WTC11 (cell line): ENCODE data around the gene AHNAK. TPM values are rescaled to one million over a fixed set of nuclear protein-coding genes. Genes with fewer than 3 reads are reported as not detected.

ENCODE experiments used
- ATAC-seq: fragments of 200-7000 bp; cut with Tn5 transposase; 2 replicates; pipeline ENCODE4 v1.10.0; 2021; ENCODE audit warnings: mild to moderate bottlenecking, moderate library complexity
- CTCF ChIA-PET: fragments of 300-600 bp; sonication (Branson Sonifier 250); formaldehyde crosslinking; loops from one replicate; lab custom pipeline; 2021; ENCODE audit warnings: antibody characterized with exemption; lab: Charles Lee
- POLR2A ChIA-PET: fragments of 350-600 bp; sonication (Branson Sonifier 250); formaldehyde crosslinking; loops from one replicate; lab custom pipeline; 2021; ENCODE audit warnings: antibody characterized with exemption; lab: Charles Lee
- DNase-seq: peaks from one replicate; pipeline ENCODE4 v3.0.0; 2021; ENCODE audit warnings: low spot score
- H3K27ac Mint-ChIP-seq: 2 replicates; pipeline ENCODE4 v1.8.0; 2021; ENCODE audit warnings: mixed read lengths
- H3K27me3 Mint-ChIP-seq: 2 replicates; pipeline ENCODE4 v1.8.0; 2021; ENCODE audit warnings: low read depth, mild to moderate bottlenecking, moderate library complexity, mixed read lengths
- H3K36me3 Mint-ChIP-seq: 2 replicates; pipeline ENCODE4 v1.8.0; 2021; ENCODE audit warnings: mixed read lengths
- H3K4me1 Mint-ChIP-seq: 2 replicates; pipeline ENCODE4 v1.8.0; 2022; ENCODE audit warnings: mixed read lengths
- H3K4me3 Mint-ChIP-seq: 2 replicates; pipeline ENCODE4 v1.8.0; 2021; ENCODE audit warnings: mild to moderate bottlenecking, moderate library complexity, mixed read lengths
- H3K9me3 Mint-ChIP-seq: 2 replicates; pipeline ENCODE4 v1.8.0; 2021; ENCODE audit warnings: mixed read lengths
- ATF6 ChIP-seq: sonication (generic); formaldehyde crosslinking; IDR thresholded peaks from 2 replicates; pipeline ENCODE4 v1.8.1; 2023; ENCODE audit warnings: mild to moderate bottlenecking, missing genetic modification reagents
- CTCF ChIP-seq: fragments of 200-600 bp; IDR thresholded peaks from 2 replicates; pipeline ENCODE4 v1.8.0; 2022; ENCODE audit warnings: antibody characterized with exemption
- ERG ChIP-seq: fragments of 250-450 bp; sonication (Bioruptor Pico); IDR thresholded peaks from 2 replicates; pipeline ENCODE4 v1.8.0; 2021; ENCODE audit warnings: mild to moderate bottlenecking
- KAT7 ChIP-seq: sonication (generic); formaldehyde crosslinking; IDR thresholded peaks from 2 replicates; pipeline ENCODE4 v1.8.1; 2023; ENCODE audit warnings: missing genetic modification reagents, mild to moderate bottlenecking, borderline replicate concordance
- MAX ChIP-seq: sonication (generic); formaldehyde crosslinking; IDR thresholded peaks from 2 replicates; pipeline ENCODE4 v1.8.0; 2022; ENCODE audit warnings: mild to moderate bottlenecking, missing genetic modification reagents
- NR1H2 ChIP-seq: sonication (generic); formaldehyde crosslinking; IDR thresholded peaks from 2 replicates; pipeline ENCODE4 v1.9.0; 2021; ENCODE audit warnings: mild to moderate bottlenecking, moderate library complexity, missing genetic modification reagents
- PRRX2 ChIP-seq: fragments of 250-450 bp; sonication (Bioruptor Pico); IDR thresholded peaks from 2 replicates; pipeline ENCODE4 v1.8.0; 2021; ENCODE audit warnings: mild to moderate bottlenecking
- RELA ChIP-seq: sonication (generic); formaldehyde crosslinking; IDR thresholded peaks from 2 replicates; pipeline ENCODE4 v1.8.1; 2022; ENCODE audit warnings: missing genetic modification reagents, mild to moderate bottlenecking, borderline replicate concordance
- ZNF232 ChIP-seq: sonication (generic); formaldehyde crosslinking; IDR thresholded peaks from 2 replicates; pipeline ENCODE4 v1.8.0; 2022; ENCODE audit warnings: mild to moderate bottlenecking, missing genetic modification reagents
- ZNF671 ChIP-seq: fragments of 250-450 bp; sonication (Bioruptor Pico); IDR thresholded peaks from 2 replicates; pipeline ENCODE4 v1.8.0; 2021; ENCODE audit warnings: mild to moderate bottlenecking
- total RNA-seq: library from RNA; stranded (reverse); gene quantifications from 3 replicates; pipeline ENCODE4 v1.2.3, GENCODE V29; 2021
- TF ChIP-seq, protein P1 (sequence below): fragments of 250-450 bp; sonication (Bioruptor Pico); IDR thresholded peaks from 2 replicates; pipeline ENCODE4 v1.9.0; 2021; ENCODE audit warnings: mild to moderate bottlenecking
- TF ChIP-seq, protein P2 (sequence below): sonication (generic); formaldehyde crosslinking; conservative IDR thresholded peaks from 2 replicates; pipeline ENCODE4 v1.8.1; 2022; ENCODE audit warnings: mild to moderate bottlenecking, missing genetic modification reagents
- TF ChIP-seq, protein P3 (sequence below): sonication (generic); formaldehyde crosslinking; IDR thresholded peaks from 2 replicates; pipeline ENCODE4 v1.8.0; 2023; ENCODE audit warnings: missing genetic modification reagents
- TF ChIP-seq, protein P4 (sequence below): fragments of 250-450 bp; sonication (Bioruptor Pico); conservative IDR thresholded peaks from 2 replicates; pipeline ENCODE4 v1.9.0; 2021; ENCODE audit warnings: mild to moderate bottlenecking
- TF ChIP-seq, protein P5 (sequence below): sonication (generic); formaldehyde crosslinking; IDR thresholded peaks from 2 replicates; pipeline ENCODE4 v1.8.1; 2022; ENCODE audit warnings: mild to moderate bottlenecking, moderate library complexity, missing genetic modification reagents

AHNAK gene
- total RNA-seq, 1 experiment from 2014 or later = 21.0 TPM

- TF ChIP-seq, protein P1, sequence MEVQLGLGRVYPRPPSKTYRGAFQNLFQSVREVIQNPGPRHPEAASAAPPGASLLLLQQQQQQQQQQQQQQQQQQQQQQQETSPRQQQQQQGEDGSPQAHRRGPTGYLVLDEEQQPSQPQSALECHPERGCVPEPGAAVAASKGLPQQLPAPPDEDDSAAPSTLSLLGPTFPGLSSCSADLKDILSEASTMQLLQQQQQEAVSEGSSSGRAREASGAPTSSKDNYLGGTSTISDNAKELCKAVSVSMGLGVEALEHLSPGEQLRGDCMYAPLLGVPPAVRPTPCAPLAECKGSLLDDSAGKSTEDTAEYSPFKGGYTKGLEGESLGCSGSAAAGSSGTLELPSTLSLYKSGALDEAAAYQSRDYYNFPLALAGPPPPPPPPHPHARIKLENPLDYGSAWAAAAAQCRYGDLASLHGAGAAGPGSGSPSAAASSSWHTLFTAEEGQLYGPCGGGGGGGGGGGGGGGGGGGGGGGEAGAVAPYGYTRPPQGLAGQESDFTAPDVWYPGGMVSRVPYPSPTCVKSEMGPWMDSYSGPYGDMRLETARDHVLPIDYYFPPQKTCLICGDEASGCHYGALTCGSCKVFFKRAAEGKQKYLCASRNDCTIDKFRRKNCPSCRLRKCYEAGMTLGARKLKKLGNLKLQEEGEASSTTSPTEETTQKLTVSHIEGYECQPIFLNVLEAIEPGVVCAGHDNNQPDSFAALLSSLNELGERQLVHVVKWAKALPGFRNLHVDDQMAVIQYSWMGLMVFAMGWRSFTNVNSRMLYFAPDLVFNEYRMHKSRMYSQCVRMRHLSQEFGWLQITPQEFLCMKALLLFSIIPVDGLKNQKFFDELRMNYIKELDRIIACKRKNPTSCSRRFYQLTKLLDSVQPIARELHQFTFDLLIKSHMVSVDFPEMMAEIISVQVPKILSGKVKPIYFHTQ (CRISPR knock-in tag) = no peak
- TF ChIP-seq NR1H2 = no peak
- TF ChIP-seq RELA = no peak
- no peak for TF ChIP-seq MAX (CRISPR knock-in tag)
- no peak for TF ChIP-seq PRRX2 (CRISPR knock-in tag)
- TF ChIP-seq ZNF671 (CRISPR knock-in tag) = no peak
- CTCF ChIA-PET = interaction anchor here (5.3 to 5.8 kb wide), 2 partner anchors 11 to 107 kb away, joined by 43 to 52 read pairs; no protein-coding TSS in a partner anchor
- no peak for ATAC-seq
- POLR2A ChIA-PET = interaction anchor here (1.4 kb wide), 1 partner anchor 11 kb away, joined by 3 read pairs; no protein-coding TSS in a partner anchor
- peaks cover under 1% of the 10 kb centered on the region; the same call in 1 of the 2 replicates for H3K9me3 Mint-ChIP-seq
- DNase-seq = no peak
- H3K27me3 Mint-ChIP-seq = no peaks in the 10 kb centered on the region
- no peaks in the 10 kb centered on the region for H3K36me3 Mint-ChIP-seq
- H3K4me3 Mint-ChIP-seq = no peak overlapping the region
- H3K27ac Mint-ChIP-seq = no peak overlapping the region
- peaks cover 6% of the 10 kb centered on the region for H3K4me1 Mint-ChIP-seq
Measured at GRCh38 chr11:62435846-62436660, 110.6 kb downstream of the AHNAK start.

- no peaks in the 10 kb centered on the region for H3K27me3 Mint-ChIP-seq
- peaks cover 3% of the 10 kb centered on the region for H3K4me1 Mint-ChIP-seq
- ATAC-seq (no peak), DNase-seq (no peak)
- ChIA-PET CTCF (interaction anchor here (1.0 to 5.8 kb wide), 3 partner anchors 9 to 109 kb away, joined by 3 to 52 read pairs (median 43); no protein-coding TSS in a partner anchor), POLR2A (no interaction called here)
- no peak overlapping the region for H3K4me3 Mint-ChIP-seq
- H3K36me3 Mint-ChIP-seq = no peaks in the 10 kb centered on the region
- H3K27ac Mint-ChIP-seq = no peak overlapping the region
- H3K9me3 Mint-ChIP-seq = peaks cover 10% of the 10 kb centered on the region
- TF ChIP-seq ERG (CRISPR knock-in tag) = no peak
- TF ChIP-seq, protein P2, sequence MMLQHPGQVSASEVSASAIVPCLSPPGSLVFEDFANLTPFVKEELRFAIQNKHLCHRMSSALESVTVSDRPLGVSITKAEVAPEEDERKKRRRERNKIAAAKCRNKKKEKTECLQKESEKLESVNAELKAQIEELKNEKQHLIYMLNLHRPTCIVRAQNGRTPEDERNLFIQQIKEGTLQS (CRISPR knock-in tag) = no peak
- no peak for TF ChIP-seq ZNF232 (CRISPR knock-in tag)
- TF ChIP-seq CTCF = no peak
- TF ChIP-seq KAT7 (CRISPR knock-in tag) = no peak
- TF ChIP-seq, protein P3, sequence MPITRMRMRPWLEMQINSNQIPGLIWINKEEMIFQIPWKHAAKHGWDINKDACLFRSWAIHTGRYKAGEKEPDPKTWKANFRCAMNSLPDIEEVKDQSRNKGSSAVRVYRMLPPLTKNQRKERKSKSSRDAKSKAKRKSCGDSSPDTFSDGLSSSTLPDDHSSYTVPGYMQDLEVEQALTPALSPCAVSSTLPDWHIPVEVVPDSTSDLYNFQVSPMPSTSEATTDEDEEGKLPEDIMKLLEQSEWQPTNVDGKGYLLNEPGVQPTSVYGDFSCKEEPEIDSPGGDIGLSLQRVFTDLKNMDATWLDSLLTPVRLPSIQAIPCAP (CRISPR knock-in tag) = no peak
- TF ChIP-seq ATF6 = no peak
- TF ChIP-seq, protein P4, sequence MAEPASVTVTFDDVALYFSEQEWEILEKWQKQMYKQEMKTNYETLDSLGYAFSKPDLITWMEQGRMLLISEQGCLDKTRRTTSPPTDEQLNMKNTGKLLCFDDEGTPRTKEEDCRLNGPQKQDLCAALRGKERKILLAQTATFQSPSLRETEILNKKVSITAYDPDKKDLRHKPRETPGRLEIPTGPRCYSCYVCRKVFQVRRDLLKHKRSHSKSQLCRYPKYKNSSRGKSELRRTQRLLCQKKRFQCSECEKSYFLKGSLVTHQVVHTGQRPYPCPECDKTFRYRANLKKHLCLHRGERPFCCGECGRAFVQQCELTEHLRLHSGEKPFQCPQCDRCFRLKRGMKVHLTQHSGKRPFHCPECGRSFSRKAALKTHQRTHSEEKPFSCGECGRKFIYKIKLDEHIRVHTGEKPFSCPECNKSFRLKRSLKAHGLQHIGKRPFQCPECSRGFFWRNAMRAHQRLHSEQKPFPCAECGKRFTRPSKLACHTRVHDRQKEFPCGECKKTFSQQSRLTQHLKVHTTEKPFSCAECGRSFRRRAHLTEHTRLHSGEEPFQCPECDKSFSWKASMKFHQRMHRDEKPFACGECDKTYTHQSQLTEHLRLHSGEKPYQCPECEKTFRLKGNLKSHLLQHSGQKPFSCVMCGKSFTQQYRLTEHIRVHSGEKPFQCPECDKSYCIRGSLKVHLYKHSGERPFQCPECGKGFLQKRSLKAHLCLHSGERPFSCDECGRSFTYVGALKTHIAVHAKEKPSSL (CRISPR knock-in tag) = no peak
- TF ChIP-seq, protein P5, sequence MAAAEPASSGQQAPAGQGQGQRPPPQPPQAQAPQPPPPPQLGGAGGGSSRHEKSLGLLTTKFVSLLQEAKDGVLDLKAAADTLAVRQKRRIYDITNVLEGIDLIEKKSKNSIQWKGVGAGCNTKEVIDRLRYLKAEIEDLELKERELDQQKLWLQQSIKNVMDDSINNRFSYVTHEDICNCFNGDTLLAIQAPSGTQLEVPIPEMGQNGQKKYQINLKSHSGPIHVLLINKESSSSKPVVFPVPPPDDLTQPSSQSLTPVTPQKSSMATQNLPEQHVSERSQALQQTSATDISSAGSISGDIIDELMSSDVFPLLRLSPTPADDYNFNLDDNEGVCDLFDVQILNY (CRISPR knock-in tag) = no peak
Measured at GRCh38 chr11:62433904-62434276, 112.7 kb downstream of the AHNAK start.
